GF-D8 (cell line): ENCODE data around the gene ARHGAP9.

ENCODE experiments used
- DNase-seq: peaks from one replicate; lab custom pipeline; 2025; lab: John Stamatoyannopoulos, UW

ARHGAP9 gene

DNA sequence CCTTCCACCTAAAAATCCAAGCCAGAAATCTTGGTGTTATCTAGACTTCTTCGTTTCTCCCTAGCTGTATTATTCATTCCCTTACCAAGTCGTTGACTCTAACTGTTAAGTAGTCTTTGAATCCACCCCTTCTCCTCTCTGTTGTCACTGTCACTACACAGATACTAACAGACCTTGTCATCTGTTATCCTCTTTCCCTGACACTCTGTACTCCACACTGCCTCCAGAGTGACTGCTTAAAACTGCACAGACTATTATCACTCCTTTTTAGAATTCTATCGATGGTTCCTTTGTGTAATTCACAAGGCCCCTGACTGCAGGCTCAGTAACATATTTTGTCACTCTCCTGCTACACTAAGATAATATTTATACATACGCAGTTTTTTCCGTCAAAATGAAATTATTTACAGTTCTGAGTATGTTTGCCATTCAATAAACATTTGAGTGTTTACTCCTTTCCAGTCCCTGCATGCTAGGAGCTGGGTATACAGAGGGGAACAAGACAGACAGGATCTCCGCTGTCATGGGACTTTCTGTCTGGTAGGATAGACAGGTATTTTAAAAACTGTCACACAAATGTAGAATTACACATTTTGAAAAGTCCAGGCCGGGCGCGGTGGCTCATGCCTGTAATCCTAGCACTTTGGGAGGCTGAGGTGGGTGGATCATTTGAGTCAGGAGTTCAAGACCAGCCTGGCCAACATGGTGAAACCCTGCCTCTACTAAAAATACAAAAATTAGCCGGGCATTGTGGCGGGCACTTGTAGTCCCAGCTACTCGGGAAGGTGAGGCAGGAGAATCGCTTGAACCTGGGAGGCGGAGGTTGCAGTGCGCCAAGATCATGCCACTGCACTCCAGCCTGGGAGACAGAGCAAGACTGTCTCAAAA is 12.0 kb upstream of the ARHGAP9 start:
- no peak for DNase-seq

DNA sequence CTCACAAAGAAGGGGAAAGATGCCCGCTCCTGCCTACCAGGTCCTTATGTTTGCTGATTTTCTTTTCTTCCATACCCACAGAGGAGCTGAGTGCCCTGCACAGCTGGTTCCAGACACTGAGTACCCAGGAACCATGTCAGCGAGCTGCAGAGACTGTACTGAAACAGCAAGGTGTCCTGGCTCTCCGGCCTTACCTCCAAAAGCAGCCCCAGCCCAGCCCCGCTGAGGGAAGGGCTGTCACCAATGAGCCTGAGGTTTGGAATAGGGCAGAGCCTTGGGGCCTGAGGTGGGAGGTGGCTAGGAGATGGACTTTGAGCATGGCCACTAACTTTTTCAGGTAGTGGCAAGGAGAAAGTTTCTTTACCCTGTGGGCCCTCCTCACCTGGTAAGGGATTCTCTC is 10.5 kb upstream of the ARHGAP9 start:
- no peak for DNase-seq

DNA sequence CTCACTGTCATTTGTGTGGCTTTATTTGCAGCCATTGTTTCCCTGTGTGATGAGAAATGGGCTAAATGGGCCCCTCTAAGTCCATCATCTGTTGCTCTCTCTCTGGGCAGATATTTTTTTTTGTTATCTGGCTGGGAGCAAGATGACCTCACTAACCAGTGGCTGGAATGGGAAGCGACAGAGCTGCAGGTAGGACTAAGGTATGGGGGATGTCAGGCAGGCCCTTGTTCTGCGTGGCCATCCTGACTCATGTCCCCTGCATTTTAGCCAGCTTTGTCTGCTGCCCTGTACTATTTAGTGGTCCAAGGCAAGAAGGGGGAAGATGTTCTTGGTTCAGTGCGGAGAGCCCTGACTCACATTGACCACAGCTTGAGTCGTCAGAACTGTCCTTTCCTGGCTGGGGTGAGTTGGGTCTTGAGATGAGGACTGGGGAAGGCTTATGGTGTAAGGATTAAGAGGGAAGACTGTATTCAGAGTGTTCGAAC is 9.5 kb upstream of the ARHGAP9 start:
- no peak for DNase-seq

DNA sequence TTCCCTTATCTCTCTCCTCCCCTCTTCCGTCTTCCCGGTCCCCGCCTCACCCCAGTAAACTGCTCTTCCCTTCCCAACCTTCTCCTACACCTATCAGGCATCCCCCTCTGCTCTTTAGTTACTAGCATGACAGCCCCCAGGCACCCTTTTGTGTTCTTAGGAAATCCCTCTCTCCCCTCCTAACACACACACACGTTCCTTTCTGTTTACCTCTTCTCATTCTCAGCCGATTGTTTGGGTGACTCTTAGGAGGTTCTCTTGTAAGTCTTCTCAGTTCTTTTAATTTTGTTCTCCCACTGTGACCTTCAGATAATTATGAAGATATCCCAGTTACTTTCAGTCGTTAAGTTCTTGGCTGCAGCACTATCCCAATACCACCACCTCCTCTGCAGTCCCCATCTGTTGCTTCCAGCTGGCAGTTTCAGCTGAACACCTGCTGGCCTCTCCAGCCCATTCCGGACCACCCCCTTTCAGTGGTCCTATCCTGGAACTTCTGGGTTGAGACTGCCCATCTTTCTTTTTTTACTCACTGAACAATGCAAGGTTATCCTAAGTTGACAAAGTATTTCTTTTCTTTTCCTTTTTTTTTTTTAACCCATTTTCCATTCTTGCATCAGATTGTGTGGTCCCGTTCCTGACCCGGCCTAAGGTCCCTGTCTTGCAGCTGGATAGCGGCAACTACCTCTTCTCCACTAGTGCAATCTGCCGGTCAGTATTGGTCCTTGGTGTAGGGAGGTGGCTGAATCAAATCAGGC is 8.9 kb upstream of the ARHGAP9 start:
- no peak for DNase-seq

DNA sequence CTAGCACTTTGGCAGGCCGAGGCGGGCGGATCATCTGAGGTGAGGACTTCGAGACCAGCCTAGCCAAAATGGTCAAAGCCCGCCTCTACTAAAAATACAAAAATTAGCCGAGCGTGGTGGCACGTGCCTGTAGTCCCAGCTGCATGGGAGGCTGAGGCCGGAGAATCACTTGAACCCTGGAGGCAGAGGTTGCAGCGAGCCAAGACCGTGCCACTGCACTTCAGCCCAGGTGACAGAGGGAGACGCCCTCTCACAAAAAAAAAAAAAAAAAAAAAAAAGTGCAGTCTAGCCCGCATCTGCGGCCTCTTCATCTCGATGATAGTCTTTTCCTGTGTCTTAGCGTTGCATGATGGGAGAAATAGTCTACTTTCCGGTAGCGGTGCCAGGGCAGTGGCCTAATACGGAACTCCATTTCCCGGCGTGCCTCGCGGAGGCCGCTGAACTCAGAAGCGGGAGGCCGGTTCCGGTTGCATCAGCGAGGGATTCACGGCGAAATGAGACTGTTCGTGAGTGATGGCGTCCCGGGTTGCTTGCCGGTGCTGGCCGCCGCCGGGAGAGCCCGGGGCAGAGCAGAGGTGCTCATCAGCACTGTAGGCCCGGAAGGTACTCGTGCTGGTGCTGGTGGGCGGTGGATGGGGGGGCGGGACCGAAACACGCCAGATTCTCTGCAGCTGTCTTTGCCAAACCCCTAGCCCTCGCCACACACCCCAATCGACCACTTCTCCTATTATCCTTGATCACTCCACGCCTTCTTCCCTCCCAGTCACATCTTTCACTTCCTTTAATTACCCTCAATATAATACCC is 8.1 kb upstream of the ARHGAP9 start, which contains the start of gene MARS1:
Gene MARS1 (plus strand): TSS at position 472 of the 805 bp plus-strand sequence. CDS start 23 bp downstream, at position 495.
- peak; percentile 92 for DNase-seq

DNA sequence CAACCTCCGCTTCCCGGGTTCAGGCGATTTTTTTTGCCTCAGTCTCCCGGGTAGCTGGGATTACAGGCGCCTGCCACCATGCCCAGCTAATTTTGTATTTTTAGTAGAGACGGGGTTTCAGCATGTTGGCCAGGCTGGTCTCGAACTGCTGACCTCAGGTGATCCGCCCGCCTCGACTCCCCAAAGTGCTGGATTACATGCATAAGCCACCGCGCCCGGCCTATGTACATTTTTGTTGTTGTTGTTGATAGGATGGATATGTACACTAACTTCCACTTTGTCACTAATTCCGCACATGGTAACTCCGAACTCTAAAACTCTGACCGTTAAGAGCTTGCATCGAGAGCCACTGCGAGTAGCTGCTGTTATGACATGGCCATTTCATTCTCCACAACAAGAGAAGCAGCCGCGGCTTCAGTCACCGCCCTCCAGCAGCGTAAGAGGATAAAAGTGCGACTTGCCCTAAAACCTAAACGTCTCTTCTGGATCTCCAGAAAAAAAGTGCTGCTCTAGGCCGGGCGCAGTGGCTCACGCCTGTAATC is 7.5 kb upstream of the ARHGAP9 start:
- DNase-seq: no peak

DNA sequence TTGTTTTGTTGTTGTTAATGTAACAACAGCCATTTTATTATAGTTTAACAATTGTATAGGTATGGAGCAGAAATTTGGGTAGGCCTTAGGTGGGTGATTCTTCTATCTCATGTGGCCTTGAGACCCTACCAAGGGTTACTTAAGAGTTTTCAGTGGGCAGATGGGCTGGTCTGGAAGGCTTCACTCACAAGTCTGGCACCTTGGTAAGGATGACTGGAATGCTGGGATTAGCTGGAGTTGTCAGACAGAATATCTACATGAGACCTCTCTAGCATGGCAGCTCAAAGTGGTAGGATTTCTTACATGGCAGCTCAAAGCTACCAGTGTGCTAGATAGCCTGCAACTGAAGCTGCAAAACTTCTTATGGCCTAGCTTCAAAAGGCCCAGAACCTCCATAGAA is 6.0 kb upstream of the ARHGAP9 start:
- no peak for DNase-seq

DNA sequence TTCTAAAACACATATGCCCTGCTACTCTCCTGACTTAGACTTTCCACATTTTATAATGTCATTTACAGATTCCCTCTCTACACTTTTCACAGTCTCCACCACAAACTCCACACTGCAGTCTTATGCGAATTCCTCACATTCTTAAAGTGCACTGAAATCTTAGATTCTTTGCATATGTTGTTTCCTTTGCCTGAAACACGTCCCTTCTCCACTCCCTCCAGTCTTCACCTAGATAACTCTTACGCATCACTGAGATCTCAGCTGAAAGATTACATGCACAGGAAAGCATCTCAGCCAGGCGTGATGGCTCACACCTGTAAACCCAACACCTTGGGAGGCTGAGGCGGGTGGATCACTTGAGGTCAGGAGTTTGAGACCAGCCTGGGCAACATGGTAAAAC is 3.8 kb upstream of the ARHGAP9 start:
- DNase-seq: no peak

DNA sequence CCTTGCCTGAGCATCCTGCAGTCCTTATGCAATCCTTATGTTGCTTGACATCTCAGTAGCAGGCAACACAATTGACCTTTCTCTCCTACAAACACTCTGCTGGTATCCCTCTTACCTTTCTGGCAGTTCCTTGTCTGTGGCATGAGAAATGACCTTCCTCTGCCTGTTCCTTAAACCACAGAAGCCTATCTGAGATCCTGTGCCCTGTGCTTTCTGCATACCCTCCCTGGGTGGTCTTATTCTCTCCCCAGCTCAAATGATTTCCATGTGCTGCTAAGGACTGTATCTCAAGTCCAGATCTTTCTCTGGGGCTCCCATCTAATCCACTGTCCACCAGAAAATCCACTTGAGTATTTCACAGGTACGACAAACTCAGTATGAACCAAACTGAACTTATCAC is 2.0 kb upstream of the ARHGAP9 start:
- DNase-seq: no peak

DNA sequence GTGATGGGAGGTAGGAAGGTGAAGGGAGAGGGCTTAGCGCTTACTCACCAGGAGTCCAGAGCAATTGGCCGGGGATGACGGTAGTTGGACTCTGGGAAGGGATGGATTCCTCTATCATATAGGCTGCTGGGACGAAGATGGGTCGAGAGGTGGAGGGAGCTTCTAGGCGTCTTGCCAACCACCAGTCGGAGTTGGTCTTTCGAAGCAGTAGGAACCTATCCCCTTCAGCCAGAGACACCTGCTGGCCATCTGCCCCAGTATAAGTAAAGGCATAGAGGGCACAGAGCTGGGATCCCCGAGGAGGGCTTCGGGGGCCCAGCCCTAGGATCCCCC is 657 bp downstream of the ARHGAP9 start:
- no peak for DNase-seq

DNA sequence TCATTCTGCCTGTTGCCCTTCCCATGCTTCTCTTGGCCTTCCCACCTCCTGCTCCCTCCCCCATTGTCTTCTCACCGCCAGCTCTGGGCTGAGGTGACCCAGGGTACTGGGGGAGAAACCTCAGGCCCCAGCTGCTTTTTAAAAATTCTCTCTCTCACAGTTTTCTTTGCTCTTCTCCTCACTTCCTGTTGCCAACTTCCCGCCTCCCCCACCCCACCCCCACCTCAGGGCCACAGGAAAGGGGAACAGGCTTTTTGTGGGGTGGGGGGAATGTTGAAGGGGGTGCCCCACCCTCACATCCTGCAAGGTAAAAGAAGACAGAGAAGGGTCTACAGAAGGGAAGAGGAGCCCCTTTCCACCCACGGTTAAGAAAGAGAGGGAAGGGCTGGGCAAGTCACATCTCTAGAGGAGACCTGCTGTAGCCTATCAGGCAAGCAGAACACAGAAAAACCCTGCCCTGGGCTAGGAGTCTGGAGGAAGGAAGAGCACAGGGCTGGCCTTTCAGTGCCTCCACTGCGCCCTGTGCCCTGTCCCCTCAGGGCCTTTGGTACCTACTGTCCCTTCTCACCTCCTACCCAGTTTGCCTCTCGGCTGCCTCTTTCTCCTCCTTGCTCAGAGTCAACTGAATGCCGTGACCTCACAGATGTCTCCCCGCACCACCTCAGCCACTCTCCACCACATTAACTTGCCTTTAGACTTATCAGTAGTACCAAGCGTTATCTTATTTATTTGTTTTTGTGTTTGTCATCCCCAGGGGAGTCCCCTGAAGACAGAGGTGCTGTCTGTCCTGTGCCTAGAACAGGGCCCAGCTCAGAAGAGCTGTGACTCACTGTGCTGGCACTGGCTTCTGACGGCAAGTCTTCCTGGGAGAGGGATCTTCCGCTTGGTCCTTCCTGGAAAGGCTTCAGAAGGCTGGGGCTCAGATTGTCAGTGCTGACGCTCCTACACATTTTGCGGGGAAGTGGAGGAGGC is 1.7 kb downstream of the ARHGAP9 start:
- peak; percentile 64 for DNase-seq

DNA sequence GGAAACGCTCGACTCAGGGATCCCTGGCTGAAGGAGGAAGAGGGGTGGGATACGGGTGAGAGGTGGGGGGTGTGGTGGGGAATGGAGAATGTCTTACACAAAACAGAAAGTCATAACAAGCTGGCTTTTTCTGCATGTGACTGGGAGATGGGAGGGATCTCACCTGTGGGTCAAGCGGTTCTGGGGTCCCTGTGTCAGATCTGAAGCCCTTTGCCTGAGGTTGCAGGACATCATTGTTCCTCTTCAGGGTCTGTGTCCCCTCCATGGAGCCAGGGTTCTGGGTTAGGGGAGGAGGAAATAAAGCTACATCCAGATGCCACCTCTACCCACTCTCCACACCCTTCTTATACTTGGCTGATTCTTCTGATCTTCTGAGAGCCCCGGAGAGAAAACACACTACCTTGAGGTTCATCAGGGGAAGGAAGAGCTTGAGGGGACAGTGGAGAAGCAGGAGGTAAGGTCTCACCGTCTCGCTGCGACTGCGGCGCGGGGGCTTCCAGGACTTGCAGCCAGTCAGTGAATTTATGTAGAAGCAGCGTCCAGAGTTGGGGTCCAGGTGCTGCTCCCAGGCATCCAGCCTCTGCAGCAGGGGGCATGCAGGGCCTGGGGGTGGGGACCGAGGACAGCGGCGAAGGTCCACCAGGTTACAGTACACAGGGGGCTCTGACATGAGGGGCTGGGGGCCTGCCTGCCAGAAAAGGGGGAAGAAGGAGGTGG is 2.5 kb downstream of the ARHGAP9 start:
- no peak for DNase-seq

DNA sequence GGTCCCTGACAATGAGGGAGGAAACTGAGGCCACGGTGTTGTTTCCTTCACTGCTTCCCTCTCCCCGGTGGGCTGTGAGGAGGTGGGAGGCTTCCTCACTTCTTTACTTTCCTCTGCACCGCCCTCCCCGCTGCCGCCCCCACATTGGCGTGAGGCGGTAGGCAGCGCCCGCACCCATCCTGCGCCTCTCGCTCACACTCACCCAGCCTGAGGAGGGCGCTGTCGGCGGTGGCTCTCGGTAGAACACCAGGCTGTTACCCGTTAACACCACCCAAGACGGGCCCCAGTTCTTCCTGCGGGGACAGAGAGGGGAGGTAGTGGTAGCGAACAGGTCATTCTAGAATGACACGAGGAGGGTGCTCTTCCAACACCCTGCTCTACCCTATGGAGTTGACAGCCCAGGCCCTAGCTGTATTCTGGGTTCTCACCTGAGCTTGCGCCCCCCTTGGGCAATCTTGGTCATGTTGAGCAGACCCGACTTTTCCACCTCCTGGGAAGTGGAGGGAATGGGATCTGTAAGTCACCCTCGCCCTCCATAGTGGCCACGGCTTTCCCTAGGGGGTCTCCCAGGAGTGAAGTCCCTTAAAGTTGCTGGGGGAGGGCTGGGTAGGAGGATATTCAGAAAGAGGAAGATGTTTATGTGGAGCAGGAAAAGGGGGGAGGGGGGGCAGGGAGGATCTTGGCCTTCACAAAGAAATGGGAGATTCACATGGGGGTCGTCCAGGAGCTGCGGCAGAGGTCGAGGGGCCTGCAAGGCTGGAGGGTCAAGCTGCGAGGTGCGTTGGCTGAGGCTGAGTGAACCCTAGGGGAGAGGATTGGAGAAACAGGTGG is 3.3 kb downstream of the ARHGAP9 start:
- DNase-seq: no peak

DNA sequence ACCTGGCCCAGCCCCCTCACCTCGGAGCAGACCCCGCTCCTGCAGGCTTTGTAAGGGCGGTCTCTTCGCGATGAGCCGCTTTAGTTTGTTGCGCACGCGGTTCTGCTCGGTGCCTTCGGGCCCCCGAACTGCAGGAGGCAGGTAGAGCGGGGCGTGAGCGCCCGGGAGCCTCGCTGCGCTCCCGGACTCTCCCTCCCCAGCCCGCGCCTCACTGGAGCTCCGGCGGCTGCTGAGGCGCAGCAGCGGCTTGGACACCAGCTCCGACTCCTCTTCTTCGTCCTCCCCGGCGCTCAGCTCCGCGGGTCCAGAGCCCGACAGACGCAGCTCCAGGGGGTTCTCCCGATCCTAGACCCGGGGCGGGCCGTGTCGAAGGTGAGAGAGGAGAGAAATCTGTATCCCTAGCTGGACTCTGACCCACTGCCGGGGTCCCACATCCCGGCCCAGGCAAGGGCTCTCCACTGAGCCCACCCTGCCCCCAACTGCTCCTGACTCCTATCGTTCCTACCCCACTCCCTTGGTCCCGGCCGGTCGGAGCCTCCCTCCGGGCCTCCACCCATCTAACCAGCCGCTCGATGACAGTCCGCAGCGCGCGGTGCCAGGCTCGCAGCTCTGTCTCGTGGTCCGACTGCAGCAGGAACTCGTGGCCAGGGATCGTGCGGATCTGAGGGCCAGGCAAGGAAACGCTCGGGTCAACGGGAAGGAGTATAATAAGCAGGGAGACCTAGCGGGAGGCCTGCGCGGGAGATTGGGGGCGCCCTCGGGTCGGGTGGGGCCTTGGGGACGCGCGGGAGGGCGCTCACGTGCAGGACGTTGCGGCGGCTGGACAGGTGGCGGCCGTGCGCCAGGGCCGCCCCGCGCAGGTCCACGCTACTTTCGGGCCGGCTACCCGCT is 4.2 kb downstream of the ARHGAP9 start:
- no peak for DNase-seq

DNA sequence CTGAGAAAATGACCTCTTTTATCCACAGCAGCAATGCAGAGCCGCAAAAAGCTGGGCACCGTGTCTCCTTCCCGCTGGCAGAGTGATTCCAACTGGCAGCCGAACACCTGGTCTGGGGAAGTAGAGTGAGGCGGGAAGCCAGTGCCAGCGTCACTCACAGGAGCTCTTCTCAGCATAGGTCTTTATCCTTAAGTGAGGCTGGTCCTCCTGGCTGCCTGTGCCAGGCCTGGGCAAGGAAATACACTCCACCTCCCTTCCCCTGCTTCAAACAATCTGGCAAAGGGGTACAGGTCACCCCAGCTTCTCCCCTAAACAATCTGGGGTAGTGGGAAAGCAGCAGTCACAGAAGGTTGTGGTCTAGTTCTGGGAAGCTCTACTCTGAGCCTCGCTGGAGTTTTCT is 4.8 kb downstream of the ARHGAP9 start:
- DNase-seq: no peak

DNA sequence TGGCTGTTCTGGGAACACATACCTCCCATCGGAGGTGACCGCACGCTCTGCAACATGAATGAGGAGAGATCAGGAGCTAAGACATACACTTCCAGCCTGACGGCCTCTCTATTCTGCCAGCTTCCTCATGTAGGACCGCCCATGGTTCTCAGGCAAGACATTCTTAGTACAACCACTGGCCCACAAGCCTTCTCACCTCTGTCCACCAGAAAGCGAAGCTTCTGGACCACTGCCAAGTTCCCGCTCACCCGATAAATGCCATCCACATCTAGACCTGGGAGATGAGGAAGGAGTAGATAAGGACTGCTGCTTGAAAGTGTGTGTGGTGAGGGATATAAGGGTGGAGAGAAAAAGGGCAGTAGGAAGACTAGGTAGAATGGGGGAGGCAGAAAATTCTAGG is 5.2 kb downstream of the ARHGAP9 start:
- DNase-seq: no peak

DNA sequence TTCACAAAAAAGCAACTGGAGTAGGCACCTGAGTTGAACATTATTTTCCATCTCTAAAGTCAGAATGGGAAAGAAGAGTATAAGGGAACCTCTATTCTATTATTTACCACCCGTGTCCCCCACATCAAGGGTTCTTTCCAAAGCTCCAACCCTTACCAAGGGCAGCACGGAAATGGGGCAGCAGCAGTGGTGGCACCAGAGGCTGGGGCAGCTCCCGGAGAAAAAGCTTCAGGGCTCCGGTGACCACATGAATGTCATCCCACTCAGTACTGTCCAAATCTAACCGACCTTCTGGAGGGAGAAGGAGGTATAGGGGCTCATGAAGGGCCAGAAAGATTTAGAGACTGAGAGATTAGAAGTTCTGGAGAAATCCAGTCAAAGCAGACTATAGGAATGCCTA is 5.8 kb downstream of the ARHGAP9 start:
- DNase-seq: no peak

DNA sequence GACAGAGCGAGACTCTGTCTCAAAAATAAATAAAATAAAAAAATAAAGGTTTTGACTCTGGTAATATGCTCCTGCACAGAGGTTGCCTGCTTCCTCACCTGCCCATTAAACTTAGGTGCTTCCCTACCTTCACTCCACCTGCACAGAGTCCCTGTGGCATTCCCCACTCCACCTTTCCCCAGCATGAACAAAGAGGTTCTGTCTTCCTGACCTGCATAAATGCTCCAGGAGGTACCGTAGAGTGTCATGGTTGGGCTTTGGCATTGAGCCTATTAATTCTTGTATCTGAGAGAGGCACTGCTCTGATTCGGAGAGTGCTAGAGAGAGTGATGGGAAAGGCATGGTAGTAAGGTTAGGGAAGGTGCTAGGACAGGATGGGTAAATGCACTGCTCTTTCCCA is 6.3 kb downstream of the ARHGAP9 start:
- DNase-seq: no peak
